ENCODE results near the gene AKR1B1.

Gene AKR1B1

GRCh38 chr7:134419085-134419484, 39.8 kb downstream of the AKR1B1 start:
- no peak for TF ChIP-seq CTCF (IDR thresholded peaks at IDR 0.05; ENCODE audit: low read depth, low read length, missing control alignments)

DNA sequence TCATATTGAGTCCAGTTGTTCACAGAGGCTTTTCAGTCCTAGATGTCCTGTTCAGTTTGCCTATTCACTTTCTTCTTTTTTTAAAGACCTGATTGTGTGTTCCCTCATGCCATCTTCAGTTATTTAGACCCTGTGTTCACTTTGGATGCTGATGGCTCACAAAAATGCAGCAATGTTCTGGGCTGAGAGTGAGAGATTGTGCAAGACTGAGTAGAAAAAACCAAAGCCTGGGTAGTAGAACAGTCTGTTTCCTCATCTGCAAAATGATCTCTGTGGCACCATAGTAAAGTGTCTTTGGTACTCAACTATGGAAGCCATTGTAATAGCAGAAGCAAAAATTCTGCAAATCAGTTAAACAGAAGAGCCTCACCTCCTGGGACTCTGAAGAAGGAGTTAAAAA, 43.2 kb downstream of the AKR1B1 start:
- TF ChIP-seq CTCF (IDR thresholded peaks at IDR 0.05; ENCODE audit: low read depth, low read length, missing control alignments): no peak
- H3K4me3 ChIP-seq (replicated peaks; ENCODE audit: low read depth, low read length): no peak overlapping the region
- no peak for DNase-seq (ENCODE audit: extremely low read depth, low read depth)

More at GRCh38 chr7:134419085-134419484, 39.8 kb downstream of the AKR1B1 start:
- no peak overlapping the region for H3K4me3 ChIP-seq (replicated peaks; ENCODE audit: low read depth, low read length)
- DNase-seq (ENCODE audit: extremely low read depth, low read depth): no peak

DNA sequence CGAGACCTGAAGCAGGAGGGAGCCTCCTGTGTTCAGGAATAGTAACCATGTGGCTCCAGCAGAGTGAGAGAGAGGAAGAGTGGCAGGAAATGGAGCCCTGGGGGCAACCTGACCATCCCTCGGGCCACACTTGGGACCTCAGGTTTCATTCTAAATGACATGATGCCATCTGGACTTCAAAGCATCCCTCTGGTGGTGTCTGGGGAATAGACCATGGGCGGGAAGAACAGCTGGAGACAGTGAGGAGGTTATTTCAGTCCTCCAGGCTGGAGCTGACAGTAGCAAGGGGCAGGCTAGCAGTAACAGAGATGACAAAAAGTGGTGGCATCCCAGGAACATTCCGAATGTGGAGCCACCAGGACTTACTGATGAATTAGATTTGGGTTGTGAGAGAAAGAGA, 44.8 kb downstream of the AKR1B1 start:
- no peak for DNase-seq (ENCODE audit: extremely low read depth, low read depth)
- no peak overlapping the region for H3K4me3 ChIP-seq (replicated peaks; ENCODE audit: low read depth, low read length)
- no peak for TF ChIP-seq CTCF (IDR thresholded peaks at IDR 0.05; ENCODE audit: low read depth, low read length, missing control alignments)

GRCh38 chr7:134407311-134407710, 51.6 kb downstream of the AKR1B1 start:
- H3K4me3 ChIP-seq (replicated peaks; ENCODE audit: low read depth, low read length): no peak overlapping the region
- no peak for DNase-seq (ENCODE audit: extremely low read depth, low read depth)
- no peak for TF ChIP-seq CTCF (IDR thresholded peaks at IDR 0.05; ENCODE audit: low read depth, low read length, missing control alignments)

- TF ChIP-seq CTCF (IDR thresholded peaks at IDR 0.05; ENCODE audit: low read depth, low read length, missing control alignments): no peak
- no peak overlapping the region for H3K4me3 ChIP-seq (replicated peaks; ENCODE audit: low read depth, low read length)
- no peak for DNase-seq (ENCODE audit: extremely low read depth, low read depth)
These were observed 52.5 kb downstream of the AKR1B1 start for GRCh38 chr7:134406431-134406830.

DNA sequence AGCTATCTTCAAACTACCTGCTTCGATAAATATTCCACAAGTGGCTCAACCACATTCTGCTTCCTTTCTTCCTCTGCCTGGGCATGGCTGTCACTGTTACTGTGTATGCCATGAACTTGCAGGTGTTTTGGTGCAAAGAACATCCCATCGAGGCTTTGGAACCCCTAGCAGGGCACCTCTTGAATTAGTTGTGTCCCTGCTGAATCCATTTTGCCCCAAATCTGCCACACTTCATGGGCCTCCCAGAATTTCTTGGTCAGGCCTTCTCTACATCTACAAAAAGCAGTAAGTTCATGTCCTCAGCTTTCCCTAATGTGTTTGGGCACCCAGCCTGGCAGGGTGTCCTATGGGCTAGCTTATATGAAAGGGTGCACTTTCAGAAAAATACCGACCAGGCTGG, 53.6 kb downstream of the AKR1B1 start:
- TF ChIP-seq CTCF (IDR thresholded peaks at IDR 0.05; ENCODE audit: low read depth, low read length, missing control alignments): no peak
- H3K4me3 ChIP-seq (replicated peaks; ENCODE audit: low read depth, low read length): no peak overlapping the region
- DNase-seq (ENCODE audit: extremely low read depth, low read depth): no peak

- no peak for DNase-seq (ENCODE audit: extremely low read depth, low read depth)
- H3K4me3 ChIP-seq (replicated peaks; ENCODE audit: low read depth, low read length): no peak overlapping the region
- no peak for TF ChIP-seq CTCF (IDR thresholded peaks at IDR 0.05; ENCODE audit: low read depth, low read length, missing control alignments)
These were observed 55.8 kb downstream of the AKR1B1 start for GRCh38 chr7:134403062-134403461.
